GM23338 (cell line): ENCODE data around the gene BMP10. TPM values are rescaled to one million over a fixed set of nuclear protein-coding genes. Genes with fewer than 3 reads are reported as not detected.

Experiments used
- ATAC-seq: fragments of 200-7000 bp; cut with Tn5 transposase; 3 replicates; pipeline ENCODE4 v1.9.1; 2020
- DNase-seq: peaks from one replicate; pipeline ENCODE4 v3.0.0-alpha.2; 2015; ENCODE audit warnings: low spot score
- H2AFZ ChIP-seq: fragments of 200-600 bp; sonication (generic); 2 replicates; pipeline ENCODE4 v1.8.0; 2016; ENCODE audit warnings: antibody characterized with exemption, mild to moderate bottlenecking, moderate library complexity
- H3F3A ChIP-seq: fragments of 200-600 bp; sonication (generic); replicated peaks from 2 replicates; pipeline ENCODE4 v1.8.0; 2017; ENCODE audit warnings: antibody characterized with exemption, mixed run types, low read depth
- H3K27ac ChIP-seq: fragments of 200-600 bp; sonication (generic); 2 replicates; pipeline ENCODE4 v1.6.1; 2016; ENCODE audit warnings: low read depth
- H3K27me3 ChIP-seq: fragments of 200-600 bp; sonication (generic); 2 replicates; pipeline ENCODE4 v1.8.0; 2016; ENCODE audit warnings: mild to moderate bottlenecking, mixed run types, moderate library complexity; ENCODE audit not compliant: insufficient read depth
- H3K36me3 ChIP-seq: fragments of 200-600 bp; sonication (generic); 2 replicates; pipeline ENCODE4 v1.8.0; 2016; ENCODE audit warnings: mild to moderate bottlenecking; ENCODE audit not compliant: insufficient read depth
- H3K4me1 ChIP-seq: fragments of 200-600 bp; sonication (generic); 2 replicates; pipeline ENCODE4 v1.8.0; 2016; ENCODE audit warnings: mild to moderate bottlenecking, moderate library complexity; ENCODE audit not compliant: insufficient read depth
- H3K4me2 ChIP-seq: fragments of 200-600 bp; sonication (generic); 2 replicates; pipeline ENCODE4 v1.7.1; 2017; ENCODE audit warnings: mixed run types
- H3K4me3 ChIP-seq: fragments of 200-600 bp; sonication (generic); 2 replicates; pipeline ENCODE4 v1.6.1; 2016; ENCODE audit warnings: mixed run types
- H3K79me2 ChIP-seq: fragments of 200-600 bp; sonication (generic); replicated peaks from 2 replicates; pipeline ENCODE4 v1.8.0; 2017; ENCODE audit warnings: mild to moderate bottlenecking; ENCODE audit not compliant: insufficient read depth
- H3K9me2 ChIP-seq: fragments of 200-600 bp; sonication (generic); 2 replicates; pipeline ENCODE4 v1.8.0; 2017; ENCODE audit not compliant: insufficient read depth
- H4K20me1 ChIP-seq: fragments of 200-600 bp; sonication (generic); replicated peaks from 2 replicates; pipeline ENCODE4 v1.8.0; 2017; ENCODE audit warnings: mild to moderate bottlenecking; ENCODE audit not compliant: insufficient read depth
- H3K27ac Mint-ChIP-seq: 2 replicates; pipeline ENCODE4 v1.8.0; 2020; ENCODE audit warnings: inconsistent platforms, mild to moderate bottlenecking, moderate library complexity, mixed read lengths
- H3K27me3 Mint-ChIP-seq: 3 replicates; pipeline ENCODE4 v1.8.0; 2022; ENCODE audit warnings: low read depth, mild to moderate bottlenecking, moderate library complexity, mixed read lengths, inconsistent platforms; ENCODE audit not compliant: insufficient read depth, poor library complexity
- H3K36me3 Mint-ChIP-seq: 3 replicates; pipeline ENCODE4 v1.8.0; 2021; ENCODE audit warnings: low read depth, mild to moderate bottlenecking, inconsistent platforms, moderate library complexity, mixed read lengths
- H3K4me1 Mint-ChIP-seq: 3 replicates; pipeline ENCODE4 v1.8.0; 2020; ENCODE audit warnings: mild to moderate bottlenecking, inconsistent platforms, mixed read lengths
- H3K4me3 Mint-ChIP-seq: 3 replicates; pipeline ENCODE4 v1.8.0; 2021; ENCODE audit warnings: moderate library complexity, mild to moderate bottlenecking, inconsistent platforms, mixed read lengths
- H3K9me3 Mint-ChIP-seq: 3 replicates; pipeline ENCODE4 v1.8.0; 2020; ENCODE audit warnings: moderate library complexity, mild to moderate bottlenecking, inconsistent platforms, mixed read lengths
- CREB1 ChIP-seq: fragments of 250-450 bp; sonication (Bioruptor Pico); IDR thresholded peaks from 2 replicates; pipeline ENCODE4 v1.5.0; 2020; ENCODE audit warnings: low read depth, mild to moderate bottlenecking, moderate library complexity
- CTCF ChIP-seq, 2 experiments: fragments of 200-600 bp in 1 of 2; sonication (generic) in 1 of 2; conservative IDR thresholded peaks; 2 replicates each; pipeline versions ENCODE4 v1.5.1 to v1.6.1; 2016 to 2017; ENCODE audit warnings: antibody characterized with exemption in 2 of 2, low read depth in 2 of 2, mild to moderate bottlenecking in 2 of 2, moderate library complexity in 1 of 2
- EZH2 ChIP-seq: fragments of 200-600 bp; sonication (generic); IDR thresholded peaks from one replicate; pipeline ENCODE4 v1.8.0; 2017; ENCODE audit warnings: antibody characterized with exemption, mild to moderate bottlenecking, low read depth; ENCODE audit not compliant: unreplicated experiment
- EZH2phosphoT487 ChIP-seq: fragments of 200-600 bp; sonication (generic); IDR thresholded peaks from one replicate; pipeline ENCODE4 v1.8.1; 2018; ENCODE audit warnings: antibody characterized with exemption; ENCODE audit not compliant: unreplicated experiment
- JUNB ChIP-seq: IDR thresholded peaks from one replicate; pipeline ENCODE4 v1.6.1; 2016; ENCODE audit warnings: antibody characterized with exemption; ENCODE audit not compliant: unreplicated experiment
- STAT1 ChIP-seq: IDR thresholded peaks from one replicate; pipeline ENCODE4 v1.6.1; 2016; ENCODE audit warnings: antibody characterized with exemption; ENCODE audit not compliant: unreplicated experiment
- ZNF114 ChIP-seq: fragments of 250-450 bp; sonication (Bioruptor Pico); IDR thresholded peaks from 2 replicates; pipeline ENCODE4 v1.5.0; 2020; ENCODE audit warnings: mild to moderate bottlenecking, moderate library complexity
- polyA plus RNA-seq: library from polyadenylated mRNA; unstranded; fragments of >200 nt; fragmentation: Nextera tagmentation; extraction: Ambion mirVana; gene quantifications from 2 replicates; pipeline ENCODE4 v1.2.1, GENCODE V29; 2016
- total RNA-seq: library from RNA; depleted of rRNA; stranded (reverse); fragments of >200 nt; shearing (Covaris generic); gene quantifications from 2 replicates; pipeline ENCODE4 v1.2.3, GENCODE V29; 2014
- TF ChIP-seq, protein P1 (sequence below): fragments of 250-450 bp; sonication (Bioruptor Pico); IDR thresholded peaks from 2 replicates; pipeline ENCODE4 v1.5.0; 2020; ENCODE audit warnings: mild to moderate bottlenecking, moderate library complexity

BMP10 gene
- total and polyA plus RNA-seq, 2 experiments from 2014 or later: not detected

DNA sequence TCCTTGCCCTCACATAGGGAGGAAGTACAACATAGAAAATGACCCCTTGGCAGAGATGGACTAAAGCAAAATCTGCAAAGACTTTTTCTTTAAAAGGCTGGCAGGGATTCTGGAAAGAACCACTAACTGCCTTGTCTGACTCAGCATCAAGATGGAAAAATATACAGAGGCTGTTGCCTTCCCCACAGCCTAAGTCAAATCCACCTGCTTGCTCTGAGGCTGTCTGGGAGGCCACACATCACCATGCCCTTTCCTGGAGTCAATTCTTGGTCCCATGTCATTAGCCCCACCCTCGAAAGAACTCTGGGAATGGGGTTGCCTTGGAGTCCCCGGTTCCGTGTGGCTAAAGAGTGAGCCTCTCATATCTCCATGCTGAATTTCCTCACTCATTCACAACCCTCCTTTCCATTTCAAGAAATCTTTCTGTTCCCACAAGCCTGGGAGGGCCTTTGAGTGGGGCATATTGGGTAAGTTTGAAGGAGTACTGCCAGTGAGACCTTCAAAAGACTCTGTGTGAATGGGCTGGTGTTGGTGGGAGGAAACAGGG lies 39.4 kb downstream of the BMP10 start (continued):
- TF ChIP-seq, protein P1, sequence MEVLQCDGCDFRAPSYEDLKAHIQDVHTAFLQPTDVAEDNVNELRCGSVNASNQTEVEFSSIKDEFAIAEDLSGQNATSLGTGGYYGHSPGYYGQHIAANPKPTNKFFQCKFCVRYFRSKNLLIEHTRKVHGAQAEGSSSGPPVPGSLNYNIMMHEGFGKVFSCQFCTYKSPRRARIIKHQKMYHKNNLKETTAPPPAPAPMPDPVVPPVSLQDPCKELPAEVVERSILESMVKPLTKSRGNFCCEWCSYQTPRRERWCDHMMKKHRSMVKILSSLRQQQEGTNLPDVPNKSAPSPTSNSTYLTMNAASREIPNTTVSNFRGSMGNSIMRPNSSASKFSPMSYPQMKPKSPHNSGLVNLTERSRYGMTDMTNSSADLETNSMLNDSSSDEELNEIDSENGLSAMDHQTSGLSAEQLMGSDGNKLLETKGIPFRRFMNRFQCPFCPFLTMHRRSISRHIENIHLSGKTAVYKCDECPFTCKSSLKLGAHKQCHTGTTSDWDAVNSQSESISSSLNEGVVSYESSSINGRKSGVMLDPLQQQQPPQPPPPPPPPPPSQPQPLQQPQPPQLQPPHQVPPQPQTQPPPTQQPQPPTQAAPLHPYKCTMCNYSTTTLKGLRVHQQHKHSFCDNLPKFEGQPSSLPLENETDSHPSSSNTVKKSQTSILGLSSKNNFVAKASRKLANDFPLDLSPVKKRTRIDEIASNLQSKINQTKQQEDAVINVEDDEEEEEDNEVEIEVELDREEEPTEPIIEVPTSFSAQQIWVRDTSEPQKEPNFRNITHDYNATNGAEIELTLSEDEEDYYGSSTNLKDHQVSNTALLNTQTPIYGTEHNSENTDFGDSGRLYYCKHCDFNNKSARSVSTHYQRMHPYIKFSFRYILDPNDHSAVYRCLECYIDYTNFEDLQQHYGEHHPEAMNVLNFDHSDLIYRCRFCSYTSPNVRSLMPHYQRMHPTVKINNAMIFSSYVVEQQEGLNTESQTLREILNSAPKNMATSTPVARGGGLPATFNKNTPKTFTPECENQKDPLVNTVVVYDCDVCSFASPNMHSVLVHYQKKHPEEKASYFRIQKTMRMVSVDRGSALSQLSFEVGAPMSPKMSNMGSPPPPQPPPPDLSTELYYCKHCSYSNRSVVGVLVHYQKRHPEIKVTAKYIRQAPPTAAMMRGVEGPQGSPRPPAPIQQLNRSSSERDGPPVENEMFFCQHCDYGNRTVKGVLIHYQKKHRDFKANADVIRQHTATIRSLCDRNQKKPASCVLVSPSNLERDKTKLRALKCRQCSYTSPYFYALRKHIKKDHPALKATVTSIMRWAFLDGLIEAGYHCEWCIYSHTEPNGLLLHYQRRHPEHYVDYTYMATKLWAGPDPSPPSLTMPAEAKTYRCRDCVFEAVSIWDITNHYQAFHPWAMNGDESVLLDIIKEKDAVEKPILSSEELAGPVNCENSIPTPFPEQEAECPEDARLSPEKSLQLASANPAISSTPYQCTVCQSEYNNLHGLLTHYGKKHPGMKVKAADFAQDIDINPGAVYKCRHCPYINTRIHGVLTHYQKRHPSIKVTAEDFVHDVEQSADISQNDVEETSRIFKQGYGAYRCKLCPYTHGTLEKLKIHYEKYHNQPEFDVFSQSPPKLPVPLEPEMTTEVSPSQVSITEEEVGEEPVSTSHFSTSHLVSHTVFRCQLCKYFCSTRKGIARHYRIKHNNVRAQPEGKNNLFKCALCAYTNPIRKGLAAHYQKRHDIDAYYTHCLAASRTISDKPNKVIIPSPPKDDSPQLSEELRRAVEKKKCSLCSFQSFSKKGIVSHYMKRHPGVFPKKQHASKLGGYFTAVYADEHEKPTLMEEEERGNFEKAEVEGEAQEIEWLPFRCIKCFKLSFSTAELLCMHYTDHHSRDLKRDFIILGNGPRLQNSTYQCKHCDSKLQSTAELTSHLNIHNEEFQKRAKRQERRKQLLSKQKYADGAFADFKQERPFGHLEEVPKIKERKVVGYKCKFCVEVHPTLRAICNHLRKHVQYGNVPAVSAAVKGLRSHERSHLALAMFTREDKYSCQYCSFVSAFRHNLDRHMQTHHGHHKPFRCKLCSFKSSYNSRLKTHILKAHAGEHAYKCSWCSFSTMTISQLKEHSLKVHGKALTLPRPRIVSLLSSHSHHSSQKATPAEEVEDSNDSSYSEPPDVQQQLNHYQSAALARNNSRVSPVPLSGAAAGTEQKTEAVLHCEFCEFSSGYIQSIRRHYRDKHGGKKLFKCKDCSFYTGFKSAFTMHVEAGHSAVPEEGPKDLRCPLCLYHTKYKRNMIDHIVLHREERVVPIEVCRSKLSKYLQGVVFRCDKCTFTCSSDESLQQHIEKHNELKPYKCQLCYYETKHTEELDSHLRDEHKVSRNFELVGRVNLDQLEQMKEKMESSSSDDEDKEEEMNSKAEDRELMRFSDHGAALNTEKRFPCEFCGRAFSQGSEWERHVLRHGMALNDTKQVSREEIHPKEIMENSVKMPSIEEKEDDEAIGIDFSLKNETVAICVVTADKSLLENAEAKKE (CRISPR knock-in tag): no peak
- TF ChIP-seq EZH2phosphoT487 (no peak), JUNB (no peak), ZNF114 (CRISPR knock-in tag) (no peak), CTCF (conservative IDR thresholded peaks at IDR 0.05; ENCODE audit: low read depth in 2 of 2) (no peak), EZH2 (no peak)

DNA sequence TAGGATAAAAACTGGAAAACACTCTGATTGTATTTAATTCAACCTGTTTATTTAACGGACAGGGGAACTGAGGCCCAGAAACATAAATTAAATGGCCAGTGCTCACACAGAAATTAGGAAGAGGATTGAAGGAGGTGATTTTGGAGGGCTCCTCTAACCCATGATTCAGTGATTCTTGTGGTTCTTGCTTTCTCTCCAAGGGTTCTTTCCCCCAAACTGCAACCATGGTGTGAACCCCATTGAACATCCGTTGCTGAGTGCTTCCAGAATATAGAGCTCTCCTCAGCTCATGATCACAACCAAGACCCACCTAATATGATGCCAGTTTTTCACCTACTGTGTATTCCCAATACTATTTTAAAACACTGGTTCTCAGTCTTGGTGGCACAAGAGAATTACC lies 41.4 kb downstream of the BMP10 start:
- no peaks in the 10 kb centered on the region; the same call in 2 of the 3 replicates for H3K36me3 Mint-ChIP-seq
- peaks cover 9% of the 10 kb centered on the region for H3K4me1 Mint-ChIP-seq
- no peak overlapping the region for H3K4me3 ChIP-seq
- H3K27ac ChIP-seq: no peak overlapping the region
- H2AFZ ChIP-seq: no peak overlapping the region
- no peaks in the 10 kb centered on the region for H3K27me3 Mint-ChIP-seq
- no peak overlapping the region for H3K4me3 Mint-ChIP-seq
- H3K9me3 Mint-ChIP-seq: no peaks in the 10 kb centered on the region
- H3K27ac Mint-ChIP-seq: no peak overlapping the region
- no peaks in the 10 kb centered on the region for H3K36me3 ChIP-seq
- no peak for DNase-seq
- no peaks in the 10 kb centered on the region for H3F3A ChIP-seq
- H3K4me2 ChIP-seq: no peak overlapping the region
- no peaks in the 10 kb centered on the region for H3K79me2 ChIP-seq
- ATAC-seq: no peak
- no peaks in the 10 kb centered on the region for H3K9me2 ChIP-seq
- no peaks in the 10 kb centered on the region for H4K20me1 ChIP-seq
- no peaks in the 10 kb centered on the region for H3K27me3 ChIP-seq
- 0 out of 2 replicates have a peak, but pooled peaks cover 8% of the 10 kb centered on the region for H3K4me1 ChIP-seq
- no peak for TF ChIP-seq STAT1
- TF ChIP-seq CTCF (conservative IDR thresholded peaks at IDR 0.05; ENCODE audit: low read depth in 2 of 2): no peak
- no peak for TF ChIP-seq CREB1
